NT2/D1 (cell line): Measurements from ENCODE around the gene PDS5A.
"Not testable (repeated sequence)": the region's sequence is repeated elsewhere in the genome, so short reads cannot be mapped to it uniquely, and the experiment has no call there.

Experiments used
- DNase-seq: peaks from one replicate; pipeline ENCODE4 v3.0.0-alpha.2; 2011; ENCODE audit warnings: low read depth, low spot score
- H3K27me3 ChIP-seq: 2 replicates; pipeline ENCODE4 v1.6.0; 2011; ENCODE audit warnings: mild to moderate bottlenecking; ENCODE audit not compliant: insufficient read length, insufficient read depth
- H3K36me3 ChIP-seq: 2 replicates; pipeline ENCODE4 v1.6.1; 2011; ENCODE audit warnings: mild to moderate bottlenecking, low read length, mixed read lengths; ENCODE audit not compliant: insufficient read depth, insufficient read length
- H3K4me1 ChIP-seq: 2 replicates; pipeline ENCODE4 v1.5.1; 2011; ENCODE audit not compliant: insufficient read depth, insufficient read length
- H3K4me3 ChIP-seq: 2 replicates; pipeline ENCODE4 v1.5.1; 2011; ENCODE audit warnings: low read depth; ENCODE audit not compliant: insufficient read length
- H3K9ac ChIP-seq: 2 replicates; pipeline ENCODE4 v1.6.0; 2011; ENCODE audit warnings: low read depth; ENCODE audit not compliant: insufficient read length
- H3K9me3 ChIP-seq: 2 replicates; pipeline ENCODE4 v1.5.1; 2011; ENCODE audit warnings: mild to moderate bottlenecking, low read length; ENCODE audit not compliant: insufficient read depth
- SUZ12 ChIP-seq: IDR thresholded peaks from 2 replicates; pipeline ENCODE4 v1.6.1; 2011; ENCODE audit not compliant: insufficient read length, insufficient read depth; ENCODE audit errors: extremely low read depth
- YY1 ChIP-seq: IDR thresholded peaks from 2 replicates; pipeline ENCODE4 v1.6.1; 2011; ENCODE audit not compliant: insufficient read length, insufficient read depth
- ZNF274 ChIP-seq: IDR thresholded peaks from 2 replicates; pipeline ENCODE4 v1.6.1; 2011; ENCODE audit warnings: mild to moderate bottlenecking, low read depth, low read length

The PDS5A gene, protein sequence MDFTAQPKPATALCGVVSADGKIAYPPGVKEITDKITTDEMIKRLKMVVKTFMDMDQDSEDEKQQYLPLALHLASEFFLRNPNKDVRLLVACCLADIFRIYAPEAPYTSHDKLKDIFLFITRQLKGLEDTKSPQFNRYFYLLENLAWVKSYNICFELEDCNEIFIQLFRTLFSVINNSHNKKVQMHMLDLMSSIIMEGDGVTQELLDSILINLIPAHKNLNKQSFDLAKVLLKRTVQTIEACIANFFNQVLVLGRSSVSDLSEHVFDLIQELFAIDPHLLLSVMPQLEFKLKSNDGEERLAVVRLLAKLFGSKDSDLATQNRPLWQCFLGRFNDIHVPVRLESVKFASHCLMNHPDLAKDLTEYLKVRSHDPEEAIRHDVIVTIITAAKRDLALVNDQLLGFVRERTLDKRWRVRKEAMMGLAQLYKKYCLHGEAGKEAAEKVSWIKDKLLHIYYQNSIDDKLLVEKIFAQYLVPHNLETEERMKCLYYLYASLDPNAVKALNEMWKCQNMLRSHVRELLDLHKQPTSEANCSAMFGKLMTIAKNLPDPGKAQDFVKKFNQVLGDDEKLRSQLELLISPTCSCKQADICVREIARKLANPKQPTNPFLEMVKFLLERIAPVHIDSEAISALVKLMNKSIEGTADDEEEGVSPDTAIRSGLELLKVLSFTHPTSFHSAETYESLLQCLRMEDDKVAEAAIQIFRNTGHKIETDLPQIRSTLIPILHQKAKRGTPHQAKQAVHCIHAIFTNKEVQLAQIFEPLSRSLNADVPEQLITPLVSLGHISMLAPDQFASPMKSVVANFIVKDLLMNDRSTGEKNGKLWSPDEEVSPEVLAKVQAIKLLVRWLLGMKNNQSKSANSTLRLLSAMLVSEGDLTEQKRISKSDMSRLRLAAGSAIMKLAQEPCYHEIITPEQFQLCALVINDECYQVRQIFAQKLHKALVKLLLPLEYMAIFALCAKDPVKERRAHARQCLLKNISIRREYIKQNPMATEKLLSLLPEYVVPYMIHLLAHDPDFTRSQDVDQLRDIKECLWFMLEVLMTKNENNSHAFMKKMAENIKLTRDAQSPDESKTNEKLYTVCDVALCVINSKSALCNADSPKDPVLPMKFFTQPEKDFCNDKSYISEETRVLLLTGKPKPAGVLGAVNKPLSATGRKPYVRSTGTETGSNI (N-terminal part only)

DNA sequence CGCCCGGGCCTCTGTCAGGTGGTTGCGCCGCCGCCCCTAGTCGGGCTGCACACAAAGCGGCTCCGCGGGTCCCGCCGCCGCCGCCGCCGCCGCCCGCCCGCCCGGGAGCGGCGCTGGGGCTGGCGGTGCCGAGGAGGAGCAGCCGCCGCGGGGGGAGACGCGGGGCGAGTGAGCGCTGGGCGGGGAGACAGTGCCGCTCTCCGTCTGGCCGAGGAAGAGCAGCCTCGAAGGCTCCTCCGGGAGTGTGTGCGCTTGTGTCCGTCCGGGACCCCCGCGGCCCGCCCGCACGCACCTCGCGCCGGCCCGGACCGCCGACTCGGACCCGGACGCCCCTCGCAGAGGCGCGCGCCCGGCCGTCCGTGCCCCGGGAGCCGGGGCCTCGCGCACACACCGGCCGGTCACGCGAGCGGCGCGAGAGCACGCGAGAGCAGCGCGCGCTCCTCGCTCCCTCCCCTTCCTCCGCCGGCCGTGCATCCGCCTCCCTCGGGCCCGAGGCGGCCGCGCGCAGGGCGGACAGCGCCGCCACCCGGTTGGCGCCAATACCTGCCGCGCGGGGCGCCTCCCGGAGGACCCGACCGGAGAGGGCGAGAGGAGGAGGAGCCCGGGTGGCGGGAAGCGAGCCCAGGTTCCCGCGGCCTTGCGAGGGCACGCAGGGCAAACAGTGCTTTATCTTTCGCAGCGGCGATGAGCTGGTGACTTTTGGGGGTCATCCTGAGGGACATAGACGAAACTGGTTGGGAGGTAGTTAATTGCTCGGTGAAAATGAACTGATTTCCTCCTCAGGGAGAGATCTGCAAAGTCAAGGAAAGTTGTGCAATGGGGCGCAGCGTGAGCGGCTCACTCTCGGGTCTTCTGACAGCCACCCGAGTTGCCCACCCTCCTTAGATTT is at the start of gene PDS5A:
PDS5A (minus strand) TSS at position 423 of the 889 bp plus-strand sequence. CDS start 1,334 bp downstream, outside the sequence.
- Histone ChIP-seq H3K9me3 (0 out of 2 replicates have a peak, but pooled peaks cover 5% of the 10 kb centered on the region), H3K4me1 (no peaks in the 10 kb centered on the region), H3K36me3 (peaks cover 30% of the 10 kb centered on the region), H3K9ac (peak within 1 kb of the TSS; percentile 89), H3K4me3 (peak within 1 kb of the TSS; percentile 80), H3K27me3 (no peaks in the 10 kb centered on the region)
- TF ChIP-seq YY1 (no peak), SUZ12 (no peak), ZNF274 (no peak)
- DNase-seq: peak; percentile 77

DNA sequence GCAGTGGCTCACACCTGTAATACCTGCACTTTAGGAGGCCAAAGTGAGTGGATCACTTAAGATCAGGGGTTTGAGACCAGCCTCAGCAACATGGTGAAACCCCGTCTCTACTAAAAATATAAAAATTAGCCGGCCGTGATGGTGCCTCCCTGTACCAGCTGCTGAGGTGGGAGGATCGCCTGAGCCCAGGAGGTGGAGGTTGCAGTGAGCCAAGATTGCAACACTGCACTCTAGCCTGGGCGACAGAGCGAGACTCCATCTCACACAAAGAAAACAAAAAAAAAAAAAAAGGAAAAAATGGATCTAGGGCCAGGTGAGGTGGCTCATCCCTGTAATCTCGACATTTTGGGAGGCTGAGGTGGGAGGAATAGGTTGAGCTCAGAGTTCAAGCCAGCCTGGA is 46.3 kb upstream of the PDS5A start:
- DNase-seq, H3K4me1 ChIP-seq, H3K4me3 ChIP-seq, H3K36me3 ChIP-seq, H3K9me3 ChIP-seq, H3K9ac ChIP-seq, H3K27me3 ChIP-seq: not testable (repeated sequence)

DNA sequence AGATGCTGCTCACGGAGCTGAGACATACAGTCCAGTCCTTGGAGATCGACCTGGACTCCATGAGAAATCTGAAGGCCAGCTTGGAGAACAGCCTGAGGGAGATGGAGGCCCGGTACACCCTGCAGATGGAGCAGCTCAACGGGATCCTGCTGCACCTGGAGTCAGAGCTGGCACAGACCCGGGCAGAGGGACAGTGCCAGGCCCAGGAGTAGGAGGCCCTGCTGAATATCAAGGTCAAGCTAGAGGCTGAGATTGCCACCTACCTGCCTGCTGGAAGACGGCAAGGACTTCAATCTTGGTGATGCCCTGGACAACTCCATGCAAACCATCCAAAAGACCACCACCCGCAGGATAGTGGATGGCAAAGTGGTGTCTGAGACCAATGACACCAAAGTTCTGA is 43.4 kb upstream of the PDS5A start:
- H3K4me1 ChIP-seq, H3K36me3 ChIP-seq, H3K9ac ChIP-seq, H3K27me3 ChIP-seq, DNase-seq, H3K4me3 ChIP-seq, H3K9me3 ChIP-seq: not testable (repeated sequence)

DNA sequence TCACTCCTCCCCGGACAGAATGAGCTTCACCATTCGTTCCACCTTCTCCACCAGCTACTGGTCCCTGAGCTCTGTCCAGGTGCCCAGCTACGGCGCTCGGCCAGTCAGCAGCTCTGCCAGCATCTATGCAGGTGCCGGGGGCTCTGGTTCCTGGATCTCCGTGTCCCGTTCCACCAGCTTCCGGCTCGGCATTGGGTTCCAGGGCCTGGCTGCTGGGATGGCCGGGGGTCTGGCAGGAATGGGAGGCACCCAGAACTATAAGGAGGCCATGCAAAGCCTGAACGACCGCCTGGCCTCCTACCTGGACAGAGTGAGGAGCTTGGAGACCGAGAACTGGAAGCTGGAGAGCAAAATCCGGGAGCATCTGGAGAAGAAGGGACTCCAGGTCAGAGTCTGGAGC is 42.5 kb upstream of the PDS5A start:
- Histone ChIP-seq H3K9ac (no peak overlapping the region), H3K9me3 (no peaks in the 10 kb centered on the region), H3K4me1 (no peaks in the 10 kb centered on the region), H3K27me3 (no peaks in the 10 kb centered on the region), H3K4me3 (no peak overlapping the region), H3K36me3 (no peaks in the 10 kb centered on the region)
- no peak for TF ChIP-seq ZNF274
- no peak for TF ChIP-seq SUZ12
- no peak for TF ChIP-seq YY1
- no peak for DNase-seq

DNA sequence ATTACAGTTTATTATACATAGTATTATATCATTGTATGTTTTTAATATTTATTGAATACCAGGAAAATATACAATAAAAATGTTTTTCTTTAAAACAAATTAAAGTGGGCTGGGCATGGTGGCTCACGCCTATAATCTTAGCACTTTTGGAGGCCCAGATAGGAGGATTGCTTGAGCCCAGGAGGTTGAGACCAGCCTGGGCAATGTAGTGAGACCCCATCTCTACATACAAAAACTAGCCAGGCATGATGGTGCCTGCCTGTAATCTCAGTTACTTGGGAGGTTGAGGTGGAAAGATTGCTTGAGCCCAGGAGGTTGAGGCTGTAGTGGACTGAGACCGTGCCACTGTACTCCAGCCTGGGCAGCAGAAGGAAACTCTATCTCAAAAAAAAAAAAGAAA is 38.3 kb upstream of the PDS5A start:
- Histone ChIP-seq H3K9me3 (no peaks in the 10 kb centered on the region), H3K4me3 (no peak overlapping the region), H3K4me1 (no peaks in the 10 kb centered on the region), H3K27me3 (no peaks in the 10 kb centered on the region), H3K9ac (no peak overlapping the region), H3K36me3 (no peaks in the 10 kb centered on the region)
- no peak for TF ChIP-seq SUZ12
- TF ChIP-seq ZNF274: no peak
- TF ChIP-seq YY1: no peak
- DNase-seq: no peak

DNA sequence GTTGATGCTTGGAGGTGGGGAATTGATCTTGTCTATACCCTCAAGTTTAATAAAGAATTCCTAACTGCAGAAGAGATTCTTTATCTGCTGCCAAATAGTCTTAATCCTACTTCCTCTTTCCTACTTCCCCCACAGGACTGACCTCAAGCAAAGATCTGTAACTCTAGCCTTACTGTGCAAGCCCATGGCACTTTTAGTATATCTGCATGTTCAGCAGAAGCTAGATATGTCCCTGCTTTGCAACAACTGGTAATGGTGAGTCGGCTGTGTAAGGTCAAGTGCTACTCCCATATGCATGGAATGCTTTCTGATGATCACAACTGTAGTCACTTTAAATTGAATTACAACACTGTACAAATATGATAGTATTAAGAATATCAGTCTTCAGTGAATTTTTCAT is 26.3 kb upstream of the PDS5A start:
- no peak for DNase-seq
- no peak overlapping the region for H3K4me3 ChIP-seq
- TF ChIP-seq SUZ12: no peak
- no peak for TF ChIP-seq ZNF274
- H3K27me3 ChIP-seq: no peaks in the 10 kb centered on the region
- H3K4me1 ChIP-seq: no peaks in the 10 kb centered on the region
- H3K36me3 ChIP-seq: no peaks in the 10 kb centered on the region
- no peaks in the 10 kb centered on the region for H3K9me3 ChIP-seq
- H3K9ac ChIP-seq: no peak overlapping the region

DNA sequence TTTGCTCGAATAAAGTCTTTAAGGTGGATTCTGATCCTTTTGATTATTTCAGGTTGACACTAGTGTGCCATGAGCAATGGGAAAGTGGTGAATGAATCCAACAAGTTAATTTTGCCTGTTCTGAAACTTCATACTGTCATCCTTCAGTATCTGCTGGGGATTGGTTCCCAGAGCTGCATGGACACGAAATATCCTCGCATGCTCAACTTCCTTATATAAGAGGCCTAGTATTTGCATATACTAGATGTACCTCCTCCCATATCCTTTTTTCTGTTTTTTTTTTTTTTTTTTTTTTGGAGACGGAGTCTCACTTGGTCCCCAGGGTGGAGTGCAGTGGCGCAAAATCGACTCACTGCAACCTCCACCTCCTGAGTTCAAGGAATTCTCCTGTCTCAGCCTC is 23.0 kb upstream of the PDS5A start:
- H3K4me3 ChIP-seq: no peak overlapping the region
- H3K4me1 ChIP-seq: no peaks in the 10 kb centered on the region
- no peaks in the 10 kb centered on the region for H3K27me3 ChIP-seq
- no peaks in the 10 kb centered on the region for H3K36me3 ChIP-seq
- no peaks in the 10 kb centered on the region for H3K9me3 ChIP-seq
- H3K9ac ChIP-seq: no peak overlapping the region
- TF ChIP-seq SUZ12 (no peak), ZNF274 (no peak), YY1 (no peak)
- DNase-seq: no peak
